Measurements from ENCODE around the gene GBF1. TPM values are rescaled to one million over a fixed set of nuclear protein-coding genes. Genes with fewer than 3 reads are reported as not detected.

The GBF1 gene
- total RNA-seq, 2 donors from 2014 or later: 28.5 to 38.9 TPM

GRCh38 chr10:102269017-102269416 lies 23.7 kb downstream of the GBF1 start:
- Mint-ChIP-seq H3K4me1 (peaks cover 45% of the 10 kb centered on the region), H3K27me3 (no peaks in the 10 kb centered on the region), H3K27ac (peak overlapping the region; percentile 96), H3K36me3 (ENCODE audit: low read depth) (peaks cover 38% of the 10 kb centered on the region), H3K4me3 (peak overlapping the region; percentile 72), H3K9me3 (no peaks in the 10 kb centered on the region)
- ATAC-seq (replicated peaks): no peak

DNA sequence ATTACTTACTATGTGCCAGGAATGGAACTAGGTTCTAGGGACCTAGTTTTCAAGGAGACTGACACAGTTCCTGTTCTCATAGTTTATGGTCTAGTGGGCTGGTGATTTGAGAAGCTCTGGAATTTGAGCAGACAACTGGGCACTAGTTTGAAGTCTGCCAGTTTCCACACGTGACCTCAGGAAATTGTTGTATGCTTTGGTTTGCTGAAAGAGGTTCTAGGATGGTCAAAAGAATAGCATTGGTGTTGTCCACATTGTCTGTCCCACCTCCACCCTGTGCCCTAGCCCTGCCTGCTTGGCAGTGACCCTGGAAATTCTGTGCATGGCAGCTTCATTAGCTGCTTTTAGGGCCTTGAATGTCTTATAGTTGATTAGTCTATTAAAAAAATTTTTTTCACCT lies 28.7 kb downstream of the GBF1 start:
- no peak for ATAC-seq (replicated peaks)
- no peaks in the 10 kb centered on the region for H3K27me3 Mint-ChIP-seq
- H3K4me3 Mint-ChIP-seq: no peak overlapping the region
- H3K36me3 Mint-ChIP-seq (ENCODE audit: low read depth): peaks cover 27% of the 10 kb centered on the region
- H3K9me3 Mint-ChIP-seq: no peaks in the 10 kb centered on the region
- no peak overlapping the region for H3K27ac Mint-ChIP-seq
- H3K4me1 Mint-ChIP-seq: peaks cover 12% of the 10 kb centered on the region

DNA sequence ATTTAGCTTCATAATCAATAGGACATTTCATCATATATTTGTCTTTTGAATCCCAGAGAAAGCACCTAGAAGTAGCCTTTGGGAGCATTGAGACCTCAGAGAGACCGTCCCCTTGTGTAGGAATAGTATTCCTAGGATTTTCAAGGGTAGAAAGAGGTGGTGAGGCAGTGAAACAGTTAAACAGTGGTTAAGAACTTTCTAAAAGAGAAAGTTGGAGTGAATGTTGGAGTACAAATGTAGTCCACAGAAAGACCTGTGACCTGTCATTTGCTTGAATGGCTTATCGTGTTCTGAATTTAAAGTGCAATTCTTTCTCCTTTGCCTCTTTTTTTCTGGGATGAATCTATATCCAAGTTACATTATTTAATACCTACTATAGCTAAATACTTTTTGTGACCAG lies 30.0 kb downstream of the GBF1 start:
- ATAC-seq (replicated peaks): no peak
- peaks cover 28% of the 10 kb centered on the region for H3K36me3 Mint-ChIP-seq (ENCODE audit: low read depth)
- H3K27ac Mint-ChIP-seq: no peak overlapping the region
- H3K9me3 Mint-ChIP-seq: no peaks in the 10 kb centered on the region
- no peak overlapping the region for H3K4me3 Mint-ChIP-seq
- H3K4me1 Mint-ChIP-seq: peaks cover 17% of the 10 kb centered on the region
- H3K27me3 Mint-ChIP-seq: no peaks in the 10 kb centered on the region

DNA sequence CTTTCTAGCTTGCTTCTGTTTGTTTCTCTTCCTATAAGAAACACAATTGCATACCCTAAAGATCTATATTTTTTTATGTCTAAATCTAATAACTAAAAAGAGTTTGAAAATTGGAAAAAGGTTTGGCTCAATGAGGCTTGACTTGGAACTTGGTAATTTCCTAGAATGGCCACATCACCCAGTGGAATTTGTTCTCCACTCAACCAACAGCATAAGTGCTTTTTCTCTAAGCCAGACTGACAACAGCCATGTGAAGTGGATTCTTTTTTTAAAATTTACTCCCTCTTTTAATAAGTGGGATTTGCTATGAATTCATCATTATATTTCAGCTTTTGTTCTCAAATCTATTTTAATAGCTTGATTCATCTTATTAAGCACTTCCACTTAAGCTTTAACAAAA lies 33.8 kb downstream of the GBF1 start:
- no peaks in the 10 kb centered on the region for H3K27me3 Mint-ChIP-seq
- no peak overlapping the region for H3K27ac Mint-ChIP-seq
- H3K4me3 Mint-ChIP-seq: no peak overlapping the region
- no peaks in the 10 kb centered on the region for H3K9me3 Mint-ChIP-seq
- H3K4me1 Mint-ChIP-seq: peaks cover 31% of the 10 kb centered on the region
- ATAC-seq (replicated peaks): no peak
- peaks cover 28% of the 10 kb centered on the region for H3K36me3 Mint-ChIP-seq (ENCODE audit: low read depth)

- Mint-ChIP-seq H3K4me3 (peak overlapping the region; percentile 53), H3K4me1 (peaks cover 43% of the 10 kb centered on the region), H3K27ac (peak overlapping the region; percentile 68), H3K27me3 (no peaks in the 10 kb centered on the region), H3K9me3 (no peaks in the 10 kb centered on the region), H3K36me3 (ENCODE audit: low read depth) (peaks cover 30% of the 10 kb centered on the region)
- ATAC-seq (replicated peaks): no peak
Observed at GRCh38 chr10:102280397-102281101, 35.2 kb downstream of the GBF1 start.

- Mint-ChIP-seq H3K9me3 (no peaks in the 10 kb centered on the region), H3K27ac (peak overlapping the region; percentile 68), H3K36me3 (ENCODE audit: low read depth) (peaks cover 36% of the 10 kb centered on the region), H3K4me1 (peaks cover 43% of the 10 kb centered on the region), H3K4me3 (peak overlapping the region; percentile 53), H3K27me3 (no peaks in the 10 kb centered on the region)
- no peak for ATAC-seq (replicated peaks)
Observed at GRCh38 chr10:102281102-102281487, 35.8 kb downstream of the GBF1 start.

DNA sequence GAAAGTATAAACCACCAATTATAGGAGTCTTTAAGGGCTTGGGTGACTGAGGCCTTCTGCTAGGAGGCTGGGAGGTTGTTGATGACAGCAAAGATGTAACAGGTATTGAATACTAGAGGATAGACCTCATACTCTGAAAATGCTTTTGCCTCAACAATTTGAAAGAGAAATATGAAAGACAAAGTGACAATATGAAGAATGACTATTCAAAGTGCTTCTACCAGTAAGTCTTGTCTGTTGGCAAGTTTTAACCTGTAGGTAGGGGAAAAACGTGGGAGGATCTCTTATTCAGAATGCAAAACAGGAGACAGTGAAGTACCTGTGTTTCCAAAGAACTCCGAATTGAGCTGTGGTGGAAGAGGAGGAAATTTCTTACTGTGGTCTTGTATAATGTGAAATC lies 38.2 kb downstream of the GBF1 start:
- peak; percentile 60 for ATAC-seq (replicated peaks)
- Mint-ChIP-seq H3K27ac (peak overlapping the region; percentile 75), H3K4me3 (peak overlapping the region; percentile 63), H3K36me3 (ENCODE audit: low read depth) (peaks cover 45% of the 10 kb centered on the region), H3K9me3 (no peaks in the 10 kb centered on the region), H3K27me3 (no peaks in the 10 kb centered on the region), H3K4me1 (peaks cover 55% of the 10 kb centered on the region)

- Mint-ChIP-seq H3K4me3 (peak overlapping the region; percentile 63), H3K27me3 (no peaks in the 10 kb centered on the region), H3K4me1 (peaks cover 55% of the 10 kb centered on the region), H3K9me3 (no peaks in the 10 kb centered on the region), H3K27ac (peak overlapping the region; percentile 75), H3K36me3 (ENCODE audit: low read depth) (peaks cover 44% of the 10 kb centered on the region)
- no peak for ATAC-seq (replicated peaks)
Observed at GRCh38 chr10:102283890-102284289, 38.6 kb downstream of the GBF1 start.

GRCh38 chr10:102284531-102284930 lies 39.2 kb downstream of the GBF1 start:
- Mint-ChIP-seq H3K27ac (peak overlapping the region; percentile 75), H3K4me3 (peak overlapping the region; percentile 63), H3K4me1 (peaks cover 53% of the 10 kb centered on the region), H3K36me3 (ENCODE audit: low read depth) (peaks cover 50% of the 10 kb centered on the region), H3K9me3 (no peaks in the 10 kb centered on the region), H3K27me3 (no peaks in the 10 kb centered on the region)
- no peak for ATAC-seq (replicated peaks)

GRCh38 chr10:102285133-102285532 lies 39.8 kb downstream of the GBF1 start:
- H3K27ac Mint-ChIP-seq: peak overlapping the region; percentile 75
- ATAC-seq (replicated peaks): peak; percentile 59
- peaks cover 48% of the 10 kb centered on the region for H3K36me3 Mint-ChIP-seq (ENCODE audit: low read depth)
- H3K27me3 Mint-ChIP-seq: no peaks in the 10 kb centered on the region
- peak overlapping the region; percentile 63 for H3K4me3 Mint-ChIP-seq
- H3K4me1 Mint-ChIP-seq: peaks cover 47% of the 10 kb centered on the region
- H3K9me3 Mint-ChIP-seq: no peaks in the 10 kb centered on the region

- Mint-ChIP-seq H3K27ac (peak overlapping the region; percentile 75), H3K4me1 (peaks cover 42% of the 10 kb centered on the region), H3K4me3 (peak overlapping the region; percentile 63), H3K9me3 (no peaks in the 10 kb centered on the region), H3K36me3 (ENCODE audit: low read depth) (peaks cover 45% of the 10 kb centered on the region), H3K27me3 (no peaks in the 10 kb centered on the region)
- no peak for ATAC-seq (replicated peaks)
Observed at GRCh38 chr10:102286216-102286615, 40.9 kb downstream of the GBF1 start.

GRCh38 chr10:102287538-102287937 lies 42.2 kb downstream of the GBF1 start:
- no peaks in the 10 kb centered on the region for H3K9me3 Mint-ChIP-seq
- peak overlapping the region; percentile 9 for H3K4me3 Mint-ChIP-seq
- peak; percentile 78 for ATAC-seq (replicated peaks)
- no peaks in the 10 kb centered on the region for H3K27me3 Mint-ChIP-seq
- H3K27ac Mint-ChIP-seq: peak overlapping the region; percentile 62
- peaks cover 52% of the 10 kb centered on the region for H3K36me3 Mint-ChIP-seq (ENCODE audit: low read depth)
- H3K4me1 Mint-ChIP-seq: peaks cover 43% of the 10 kb centered on the region

DNA sequence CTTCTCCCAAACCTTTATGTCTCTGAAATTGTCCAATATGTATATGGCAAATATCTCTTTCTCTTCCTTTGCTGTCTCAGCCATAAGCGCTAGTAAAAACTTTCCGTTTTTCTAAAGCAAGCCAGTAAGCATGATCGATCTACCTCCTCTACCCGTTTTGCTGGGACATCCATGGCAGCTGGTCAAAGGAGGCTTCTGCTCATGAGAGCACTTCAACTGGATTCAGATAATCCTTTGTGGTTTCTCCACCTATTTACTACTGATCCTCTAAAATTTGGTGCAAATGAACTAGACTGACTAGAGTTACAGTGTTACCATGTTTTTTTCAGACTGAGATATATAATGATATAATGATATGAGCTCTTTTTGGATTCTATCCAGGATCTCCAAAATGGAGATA lies 42.7 kb downstream of the GBF1 start:
- H3K36me3 Mint-ChIP-seq (ENCODE audit: low read depth): peaks cover 53% of the 10 kb centered on the region
- no peak for ATAC-seq (replicated peaks)
- peak overlapping the region; percentile 9 for H3K4me3 Mint-ChIP-seq
- peaks cover 39% of the 10 kb centered on the region for H3K4me1 Mint-ChIP-seq
- no peaks in the 10 kb centered on the region for H3K27me3 Mint-ChIP-seq
- peak overlapping the region; percentile 62 for H3K27ac Mint-ChIP-seq
- H3K9me3 Mint-ChIP-seq: no peaks in the 10 kb centered on the region

GRCh38 chr10:102289356-102289755 lies 44.0 kb downstream of the GBF1 start:
- no peak overlapping the region for H3K4me3 Mint-ChIP-seq
- H3K9me3 Mint-ChIP-seq: no peaks in the 10 kb centered on the region
- no peaks in the 10 kb centered on the region for H3K27me3 Mint-ChIP-seq
- no peak for ATAC-seq (replicated peaks)
- H3K27ac Mint-ChIP-seq: no peak overlapping the region
- peaks cover 55% of the 10 kb centered on the region for H3K36me3 Mint-ChIP-seq (ENCODE audit: low read depth)
- peaks cover 28% of the 10 kb centered on the region for H3K4me1 Mint-ChIP-seq

DNA sequence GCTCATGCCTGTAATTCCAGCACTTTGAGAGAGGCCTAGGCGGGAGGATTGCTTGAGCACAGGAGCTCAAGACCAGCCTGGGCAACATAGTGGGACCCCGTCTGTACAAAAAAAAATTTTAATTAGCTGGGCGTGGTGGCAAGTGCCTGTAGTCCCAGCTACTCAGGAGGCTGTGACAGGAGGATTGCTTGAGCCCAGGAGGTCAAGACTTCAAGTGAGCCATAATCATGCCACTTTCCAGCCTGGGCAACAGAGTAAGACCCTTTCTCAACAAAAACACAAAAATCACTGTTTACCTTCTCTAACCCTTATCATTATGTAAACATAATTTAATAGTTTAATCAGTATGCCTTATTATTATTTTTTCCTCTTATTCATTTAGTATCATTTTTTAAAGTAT lies 44.5 kb downstream of the GBF1 start:
- no peaks in the 10 kb centered on the region for H3K27me3 Mint-ChIP-seq
- H3K4me1 Mint-ChIP-seq: peaks cover 26% of the 10 kb centered on the region
- H3K4me3 Mint-ChIP-seq: no peak overlapping the region
- H3K9me3 Mint-ChIP-seq: no peaks in the 10 kb centered on the region
- peaks cover 58% of the 10 kb centered on the region for H3K36me3 Mint-ChIP-seq (ENCODE audit: low read depth)
- no peak for ATAC-seq (replicated peaks)
- H3K27ac Mint-ChIP-seq: no peak overlapping the region

All from activated T-helper 17 cell treated with anti-CD3 and anti-CD28 coated beads, Interleukin-2, amount 50 U/mL, for 72 hours (primary cell).